Astrocyte (in vitro differentiated cells and primary cell): ENCODE data around the gene PHF24. TPM values are rescaled to one million over a fixed set of nuclear protein-coding genes. Genes with fewer than 3 reads are reported as not detected.

Experiments
- DNase-seq: peaks from one replicate; pipeline ENCODE4 v3.0.0-alpha.2; 2010; ENCODE audit warnings: low read depth
- FAIRE-seq: peaks from 2 replicates; lab custom pipeline; 2011; peaks lifted over from hg19 to GRCh38; lab: Jason Lieb, UNC
- H2AFZ ChIP-seq: 2 replicates; pipeline ENCODE4 v1.6.0; 2012; ENCODE audit warnings: low read depth, low read length, inconsistent platforms
- H3K27ac ChIP-seq: 2 replicates; pipeline ENCODE4 v1.5.1; 2011; ENCODE audit warnings: low read depth, low read length, inconsistent platforms
- H3K27me3 ChIP-seq: 2 replicates; pipeline ENCODE4 v1.6.0; 2011; ENCODE audit warnings: low read length, inconsistent platforms; ENCODE audit not compliant: insufficient read depth
- H3K36me3 ChIP-seq: 2 replicates; pipeline ENCODE4 v1.5.1; 2011; ENCODE audit warnings: low read length, inconsistent platforms; ENCODE audit not compliant: insufficient read depth
- H3K4me1 ChIP-seq: 2 replicates; pipeline ENCODE4 v1.5.1; 2011; ENCODE audit warnings: low read length, inconsistent platforms; ENCODE audit not compliant: insufficient read depth
- H3K4me2 ChIP-seq: 2 replicates; pipeline ENCODE4 v1.6.0; 2012; ENCODE audit warnings: low read length, inconsistent platforms
- H3K4me3 ChIP-seq: 2 replicates; pipeline ENCODE4 v1.5.1; 2011; ENCODE audit warnings: low read depth, mild to moderate bottlenecking, low read length, inconsistent platforms; ENCODE audit not compliant: insufficient read depth
- H3K79me2 ChIP-seq: 2 replicates; pipeline ENCODE4 v1.6.0; 2012; ENCODE audit warnings: mild to moderate bottlenecking, low read length, inconsistent platforms; ENCODE audit not compliant: insufficient read depth
- H3K9ac ChIP-seq: 2 replicates; pipeline ENCODE4 v1.6.0; 2012; ENCODE audit warnings: mild to moderate bottlenecking, low read length, inconsistent platforms
- H3K9me3 ChIP-seq: 2 replicates; pipeline ENCODE4 v1.5.1; 2012; ENCODE audit warnings: low read depth, mild to moderate bottlenecking, low read length, inconsistent platforms; ENCODE audit not compliant: insufficient read depth
- H4K20me1 ChIP-seq: 2 replicates; pipeline ENCODE4 v1.6.0; 2012; ENCODE audit warnings: low read length, inconsistent platforms; ENCODE audit not compliant: insufficient read depth
- H3K27ac Mint-ChIP-seq: one replicate; pipeline ENCODE4 v1.8.0; 2021; ENCODE audit warnings: mild to moderate bottlenecking, mixed read lengths; ENCODE audit not compliant: unreplicated experiment
- H3K27me3 Mint-ChIP-seq: one replicate; pipeline ENCODE4 v1.8.0; 2021; ENCODE audit warnings: low read depth, mixed read lengths; ENCODE audit not compliant: unreplicated experiment
- H3K36me3 Mint-ChIP-seq: one replicate; pipeline ENCODE4 v1.8.0; 2021; ENCODE audit warnings: low read depth, mixed read lengths; ENCODE audit not compliant: unreplicated experiment
- H3K4me1 Mint-ChIP-seq: one replicate; pipeline ENCODE4 v1.8.0; 2021; ENCODE audit warnings: low read depth, mixed read lengths; ENCODE audit not compliant: unreplicated experiment
- H3K4me3 Mint-ChIP-seq: one replicate; pipeline ENCODE4 v1.8.0; 2021; ENCODE audit warnings: mild to moderate bottlenecking, moderate library complexity, mixed read lengths; ENCODE audit not compliant: unreplicated experiment
- H3K9me3 Mint-ChIP-seq: one replicate; pipeline ENCODE4 v1.8.0; 2021; ENCODE audit warnings: mild to moderate bottlenecking, mixed read lengths; ENCODE audit not compliant: unreplicated experiment
- EZH2 ChIP-seq: IDR thresholded peaks from 2 replicates; pipeline ENCODE4 v1.6.1; 2012; ENCODE audit warnings: mild to moderate bottlenecking, low read length, inconsistent platforms; ENCODE audit not compliant: insufficient read depth
- total RNA-seq: library from RNA; stranded (reverse); gene quantifications from 2 replicates; pipeline ENCODE4 v1.2.1, GENCODE V29; 2021
- TF ChIP-seq, protein P1 (sequence below): IDR thresholded peaks from 2 replicates; pipeline ENCODE4 v1.5.1; 2011; ENCODE audit warnings: low read depth, mild to moderate bottlenecking, inconsistent platforms, low read length, moderate library complexity; ENCODE audit not compliant: insufficient read depth

Gene PHF24
- total RNA-seq, 1 donor from 2014 or later: 0.16 TPM

DNA sequence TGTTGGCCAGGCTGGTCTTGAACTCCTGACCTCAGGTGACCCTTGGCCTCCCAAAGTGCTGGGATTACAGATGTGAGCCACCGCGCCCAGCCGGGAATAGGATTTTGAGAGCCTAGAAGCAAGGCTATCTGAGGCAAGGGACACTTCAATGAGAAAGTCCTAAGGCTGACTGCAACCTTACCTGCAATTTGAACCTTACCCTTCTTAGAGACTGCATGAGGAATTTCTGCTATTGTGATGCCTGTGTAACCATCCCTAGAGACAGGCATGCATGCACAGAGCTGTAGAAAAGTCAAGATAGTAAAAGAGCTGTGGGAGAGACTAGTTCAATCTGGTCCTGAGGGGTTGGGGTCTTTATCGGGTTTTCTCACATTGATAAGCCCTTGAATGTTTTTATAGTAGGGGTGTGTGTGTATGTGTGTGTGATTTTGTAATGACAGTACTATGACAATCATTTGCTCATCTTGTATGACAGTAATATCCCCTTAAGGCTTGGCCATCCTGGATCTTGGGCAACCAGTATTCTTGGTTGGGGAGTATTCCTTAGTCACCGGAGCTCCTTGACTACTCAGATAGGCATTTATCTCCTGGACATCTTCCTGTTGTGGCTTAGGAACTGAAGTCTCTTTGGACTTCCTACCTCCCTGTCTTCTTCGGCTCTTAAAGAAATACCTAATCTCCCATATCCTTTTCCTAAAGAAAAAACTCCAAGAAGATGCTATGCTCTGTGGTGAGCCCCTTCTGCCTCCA lies 42.6 kb downstream of the PHF24 start:
- Histone ChIP-seq H3K27ac (no peak overlapping the region), H3K36me3 (peaks cover 7% of the 10 kb centered on the region), H3K4me2 (peak overlapping the region; percentile 34), H3K4me3 (no peak overlapping the region), H3K4me1 (peaks cover 21% of the 10 kb centered on the region), H3K9ac (no peak overlapping the region), H2AFZ (no peak overlapping the region), H3K9me3 (no peaks in the 10 kb centered on the region), H4K20me1 (peaks cover 9% of the 10 kb centered on the region), H3K79me2 (no peaks in the 10 kb centered on the region), H3K27me3 (no peaks in the 10 kb centered on the region)
- TF ChIP-seq EZH2: no peak
- TF ChIP-seq, protein P1, sequence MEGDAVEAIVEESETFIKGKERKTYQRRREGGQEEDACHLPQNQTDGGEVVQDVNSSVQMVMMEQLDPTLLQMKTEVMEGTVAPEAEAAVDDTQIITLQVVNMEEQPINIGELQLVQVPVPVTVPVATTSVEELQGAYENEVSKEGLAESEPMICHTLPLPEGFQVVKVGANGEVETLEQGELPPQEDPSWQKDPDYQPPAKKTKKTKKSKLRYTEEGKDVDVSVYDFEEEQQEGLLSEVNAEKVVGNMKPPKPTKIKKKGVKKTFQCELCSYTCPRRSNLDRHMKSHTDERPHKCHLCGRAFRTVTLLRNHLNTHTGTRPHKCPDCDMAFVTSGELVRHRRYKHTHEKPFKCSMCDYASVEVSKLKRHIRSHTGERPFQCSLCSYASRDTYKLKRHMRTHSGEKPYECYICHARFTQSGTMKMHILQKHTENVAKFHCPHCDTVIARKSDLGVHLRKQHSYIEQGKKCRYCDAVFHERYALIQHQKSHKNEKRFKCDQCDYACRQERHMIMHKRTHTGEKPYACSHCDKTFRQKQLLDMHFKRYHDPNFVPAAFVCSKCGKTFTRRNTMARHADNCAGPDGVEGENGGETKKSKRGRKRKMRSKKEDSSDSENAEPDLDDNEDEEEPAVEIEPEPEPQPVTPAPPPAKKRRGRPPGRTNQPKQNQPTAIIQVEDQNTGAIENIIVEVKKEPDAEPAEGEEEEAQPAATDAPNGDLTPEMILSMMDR: no peak
- peak; percentile 41 for DNase-seq
- H3K27ac Mint-ChIP-seq: no peak overlapping the region
- peaks cover 20% of the 10 kb centered on the region for H3K36me3 Mint-ChIP-seq
- peaks cover 37% of the 10 kb centered on the region for H3K4me1 Mint-ChIP-seq
- no peak overlapping the region for H3K4me3 Mint-ChIP-seq
- H3K27me3 Mint-ChIP-seq: no peaks in the 10 kb centered on the region
- peaks cover 4% of the 10 kb centered on the region for H3K9me3 Mint-ChIP-seq
- FAIRE-seq: no peak

DNA sequence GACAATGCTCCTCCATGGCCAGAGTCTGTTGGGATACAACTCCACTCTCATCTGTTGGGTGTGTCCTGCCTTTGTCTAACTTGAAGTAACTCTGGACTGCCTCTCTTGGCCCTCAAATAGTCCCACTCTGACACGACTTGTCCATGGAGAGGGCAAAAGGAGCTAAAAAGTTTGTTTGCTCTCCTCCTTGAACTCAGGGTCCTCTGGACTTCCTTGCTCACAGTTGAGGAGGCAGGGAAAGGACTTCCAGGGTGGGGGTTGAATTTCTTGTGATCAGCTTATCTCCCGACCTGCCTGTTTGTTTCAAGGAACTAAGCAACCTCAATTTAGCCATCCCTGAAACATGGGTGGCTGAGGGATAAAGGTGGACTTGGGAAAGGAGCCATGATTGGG lies 43.2 kb downstream of the PHF24 start:
- no peaks in the 10 kb centered on the region for H3K27me3 ChIP-seq
- Mint-ChIP-seq H3K27me3 (no peaks in the 10 kb centered on the region), H3K4me1 (peaks cover 35% of the 10 kb centered on the region), H3K9me3 (peaks cover 4% of the 10 kb centered on the region), H3K36me3 (peaks cover 15% of the 10 kb centered on the region), H3K27ac (no peak overlapping the region), H3K4me3 (no peak overlapping the region)
- H3K4me2 ChIP-seq: peak overlapping the region; percentile 34
- DNase-seq (no peak), FAIRE-seq (no peak)
- no peak overlapping the region for H2AFZ ChIP-seq
- no peak overlapping the region for H3K27ac ChIP-seq
- peaks cover 7% of the 10 kb centered on the region for H3K36me3 ChIP-seq
- peaks cover 16% of the 10 kb centered on the region for H3K4me1 ChIP-seq
- H3K79me2 ChIP-seq: no peaks in the 10 kb centered on the region
- H3K9me3 ChIP-seq: no peaks in the 10 kb centered on the region
- H3K4me3 ChIP-seq: no peak overlapping the region
- H4K20me1 ChIP-seq: peaks cover 7% of the 10 kb centered on the region
- no peak overlapping the region for H3K9ac ChIP-seq
- TF ChIP-seq EZH2: no peak
- TF ChIP-seq, protein P1: no peak

DNA sequence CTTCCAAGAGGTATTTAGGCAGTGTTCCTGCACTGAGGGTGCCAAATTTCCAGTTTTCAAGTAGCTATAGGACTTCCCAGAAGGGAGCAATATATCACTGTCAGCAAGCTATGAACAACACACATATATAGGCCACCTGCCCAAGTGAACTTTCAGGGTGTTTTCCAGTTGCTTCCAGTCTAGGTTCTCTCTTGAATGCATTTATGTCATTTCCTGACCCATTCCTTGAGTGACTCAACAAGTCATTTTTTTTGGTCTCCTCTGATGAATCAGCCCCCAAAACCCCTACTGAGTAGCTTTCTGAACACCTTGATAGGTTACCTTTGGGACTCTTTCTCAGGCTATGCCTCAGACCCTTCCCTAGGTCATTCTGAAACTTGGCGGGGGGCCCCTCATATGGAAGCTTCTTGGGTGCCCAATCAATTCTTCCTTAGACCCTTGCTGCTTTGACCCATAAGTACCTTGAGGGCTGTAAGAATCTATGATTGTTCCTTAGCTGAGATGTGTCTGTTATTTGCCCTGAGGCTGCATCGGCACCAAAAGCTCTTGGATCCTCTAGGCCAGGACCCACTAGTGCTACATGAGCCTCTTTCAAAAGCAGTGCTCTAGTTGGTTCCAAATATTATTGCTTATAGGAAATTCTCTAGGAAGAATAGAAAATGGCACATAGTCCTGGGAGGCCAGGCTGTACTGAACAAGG lies 43.9 kb downstream of the PHF24 start:
- Histone ChIP-seq H3K27ac (no peak overlapping the region), H3K4me3 (no peak overlapping the region), H3K9me3 (no peaks in the 10 kb centered on the region), H3K36me3 (peaks cover 3% of the 10 kb centered on the region), H3K9ac (no peak overlapping the region), H2AFZ (no peak overlapping the region), H4K20me1 (peaks cover 4% of the 10 kb centered on the region), H3K4me1 (peaks cover 16% of the 10 kb centered on the region), H3K79me2 (no peaks in the 10 kb centered on the region), H3K4me2 (peak overlapping the region; percentile 34), H3K27me3 (no peaks in the 10 kb centered on the region)
- Mint-ChIP-seq H3K27me3 (no peaks in the 10 kb centered on the region), H3K27ac (peak overlapping the region; percentile 58), H3K9me3 (peaks cover 7% of the 10 kb centered on the region), H3K4me3 (no peak overlapping the region), H3K4me1 (peaks cover 32% of the 10 kb centered on the region), H3K36me3 (peaks cover 15% of the 10 kb centered on the region)
- peak; percentile 55 for DNase-seq
- TF ChIP-seq EZH2: no peak
- FAIRE-seq: no peak
